A204.1 (cell line): Measurements from ENCODE around the gene ABCD4.
"Not testable (repeated sequence)": the region's sequence is repeated elsewhere in the genome, so short reads cannot be mapped to it uniquely, and the experiment has no call there.

Source experiments
- FAIRE-seq: peaks from 2 replicates; lab custom pipeline; 2012; peaks lifted over from hg19 to GRCh38; lab: Jason Lieb, UNC

Gene ABCD4

GRCh38 chr14:74302152-74302628 lies 544 bp downstream of the ABCD4 start:
- FAIRE-seq, result no peak

- FAIRE-seq, result no peak
Measured at GRCh38 chr14:74301594-74302151, 1.1 kb downstream of the ABCD4 start.

GRCh38 chr14:74299061-74299545 lies 3.6 kb downstream of the ABCD4 start:
- FAIRE-seq, result no peak

DNA sequence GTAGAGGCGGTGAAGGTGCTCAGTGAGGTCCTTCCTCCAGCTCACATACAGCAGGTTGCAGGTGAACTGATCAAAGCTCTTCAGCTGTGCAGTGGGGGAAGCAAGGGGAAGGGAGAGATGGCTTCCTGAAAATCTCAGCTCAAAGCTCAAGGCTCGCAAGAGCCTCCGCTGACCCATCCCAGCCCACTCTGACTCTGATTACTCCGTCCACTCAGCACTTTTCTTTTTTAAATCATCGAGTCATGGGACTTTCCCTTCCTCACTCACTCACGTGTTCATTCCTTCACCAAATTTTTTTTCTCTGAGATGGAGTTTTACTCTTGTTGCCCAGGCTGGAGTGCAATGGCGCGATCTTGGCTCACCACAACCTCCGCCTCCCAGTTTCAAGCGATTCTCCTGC lies 4.7 kb downstream of the ABCD4 start:
- no peak for FAIRE-seq

DNA sequence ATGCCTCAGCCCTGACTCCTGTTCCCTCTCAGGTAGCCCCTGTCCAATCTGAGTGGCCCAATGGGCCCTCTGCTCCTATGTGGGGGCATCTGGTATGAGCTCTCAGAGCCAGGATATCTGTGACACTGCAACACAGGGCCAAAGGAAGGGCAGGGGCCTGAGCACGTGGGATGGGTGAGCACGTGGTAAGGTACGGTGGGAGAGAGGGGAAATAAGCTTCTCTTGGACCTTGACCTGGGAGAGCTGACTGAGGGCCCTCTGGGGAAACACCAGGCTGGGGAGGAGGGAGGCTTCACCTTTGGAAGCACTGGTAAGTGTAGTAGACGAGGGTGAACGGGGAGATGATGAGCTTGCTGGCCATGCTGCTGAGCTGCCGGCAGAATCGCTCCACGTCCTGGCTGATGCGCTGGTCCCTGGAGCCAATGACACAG lies 6.7 kb downstream of the ABCD4 start:
- FAIRE-seq, result no peak

GRCh38 chr14:74293606-74294005 lies 9.1 kb downstream of the ABCD4 start:
- no peak for FAIRE-seq

GRCh38 chr14:74292061-74292460 lies 10.7 kb downstream of the ABCD4 start:
- FAIRE-seq, result no peak

- no peak for FAIRE-seq
Measured at GRCh38 chr14:74290415-74290814, 12.3 kb downstream of the ABCD4 start.

GRCh38 chr14:74289801-74290200 lies 12.9 kb downstream of the ABCD4 start:
- no peak for FAIRE-seq

GRCh38 chr14:74286736-74287135 lies 16.0 kb downstream of the ABCD4 start:
- FAIRE-seq, result no peak

GRCh38 chr14:74281069-74281468 lies 21.7 kb downstream of the ABCD4 start:
- FAIRE-seq, result no peak

GRCh38 chr14:74278080-74278479 lies 24.7 kb downstream of the ABCD4 start:
- FAIRE-seq, result no peak

DNA sequence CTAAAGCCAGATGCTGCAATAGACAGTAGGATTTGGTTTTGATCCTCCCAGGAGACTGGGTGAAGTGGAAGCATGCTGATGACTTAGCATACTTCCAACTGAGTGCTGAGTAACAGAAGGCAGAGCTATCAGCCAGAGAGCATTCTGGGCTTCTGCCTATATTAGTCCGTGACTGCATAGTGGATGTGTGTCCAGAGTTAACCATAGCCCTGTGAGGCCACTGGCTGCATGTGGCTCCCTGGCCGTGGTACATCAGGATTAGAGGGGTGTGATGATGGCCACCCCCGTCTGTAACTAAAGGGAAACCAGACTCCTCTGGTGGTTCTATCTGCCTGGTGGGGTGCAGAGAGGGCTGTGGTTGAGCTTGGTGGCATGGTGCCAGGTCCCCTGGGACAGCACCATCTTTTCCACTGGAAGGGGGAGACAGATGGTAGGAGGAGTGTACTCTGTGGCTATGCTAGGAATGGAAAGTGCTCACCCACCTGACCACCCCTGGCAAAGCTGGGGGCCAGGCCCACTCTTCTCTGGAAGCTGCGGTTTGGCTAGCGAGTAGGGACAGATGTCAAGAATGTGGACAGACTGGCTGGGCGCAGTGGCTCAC lies 27.4 kb downstream of the ABCD4 start:
- no peak for FAIRE-seq

DNA sequence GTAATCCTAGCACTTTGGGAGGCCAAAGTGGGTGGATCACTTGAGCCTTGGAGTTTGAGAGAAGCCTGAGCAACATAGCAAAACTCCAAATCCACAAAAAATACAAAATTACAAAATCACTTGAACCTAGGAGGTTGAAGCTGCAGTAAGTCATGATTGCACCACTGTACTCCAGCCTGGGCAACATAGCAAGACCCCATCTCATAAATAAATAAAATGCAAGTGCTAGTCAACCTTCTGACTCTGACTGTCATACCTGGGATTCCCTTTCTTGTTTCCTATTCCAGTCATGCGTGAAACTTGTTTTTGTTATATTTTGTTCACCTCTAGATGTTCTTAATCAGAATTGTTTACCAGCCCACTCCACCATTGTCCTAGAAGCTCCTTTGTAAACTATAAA lies 31.4 kb downstream of the ABCD4 start:
- FAIRE-seq, result no peak

DNA sequence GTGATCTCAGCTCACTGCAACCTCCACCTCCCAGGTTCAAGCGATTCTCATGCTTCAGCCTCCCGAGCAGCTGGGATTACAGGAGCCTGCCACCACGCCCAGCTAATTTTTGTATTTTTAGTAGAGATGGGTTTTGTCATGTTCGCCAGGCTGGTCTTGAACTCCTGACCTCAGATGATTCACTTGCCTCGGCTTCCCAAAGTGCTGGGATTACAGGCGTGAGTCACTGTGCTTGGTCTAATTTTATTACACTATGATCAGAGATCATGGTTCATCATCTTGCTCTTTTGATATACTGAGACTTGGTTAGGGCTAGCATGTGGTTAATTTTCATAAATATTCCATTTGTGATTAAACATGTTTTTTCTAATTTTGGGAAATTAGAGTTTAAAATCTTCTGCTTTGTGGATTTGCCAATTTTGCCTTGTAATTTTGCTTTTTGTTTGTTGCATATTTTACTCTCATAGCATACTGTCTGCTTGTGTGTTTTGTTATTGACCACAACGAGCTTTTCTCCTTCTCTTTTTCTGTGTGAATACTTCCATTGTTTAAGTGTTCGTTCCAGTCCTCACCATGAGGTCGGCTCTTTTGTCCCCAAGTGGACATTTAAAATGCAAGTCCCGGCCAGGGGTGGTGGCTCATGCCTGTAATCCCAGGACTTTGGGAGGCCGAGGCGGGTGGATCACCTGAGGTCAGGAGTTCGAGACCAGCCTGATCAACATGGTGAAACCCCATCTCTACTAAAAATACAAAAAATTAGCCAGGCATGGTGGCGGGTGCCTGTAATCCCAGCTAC lies 32.2 kb downstream of the ABCD4 start:
- FAIRE-seq, result not testable (repeated sequence)

DNA sequence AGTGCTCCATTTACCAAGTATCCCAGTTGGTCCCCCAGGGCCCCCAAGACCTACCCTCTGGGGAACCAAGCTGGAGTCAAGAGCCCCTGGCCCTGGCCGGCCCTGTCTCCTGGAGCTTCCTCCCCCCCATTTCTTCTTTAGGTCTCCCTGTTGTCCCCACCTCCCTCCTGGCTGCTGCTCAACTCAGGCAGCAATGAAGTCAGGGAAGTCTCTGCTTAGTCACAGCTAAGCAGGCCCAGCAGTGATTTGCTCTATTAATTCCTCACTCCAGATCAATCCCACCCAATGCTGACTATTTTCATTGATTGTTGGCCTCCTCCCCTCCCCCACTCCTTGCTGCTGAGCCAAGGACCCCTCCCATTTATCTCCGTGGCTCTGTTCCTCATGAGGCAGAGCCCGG lies 35.1 kb downstream of the ABCD4 start:
- no peak for FAIRE-seq

- FAIRE-seq, result no peak
Measured at GRCh38 chr14:74265301-74265965, 37.3 kb downstream of the ABCD4 start.

DNA sequence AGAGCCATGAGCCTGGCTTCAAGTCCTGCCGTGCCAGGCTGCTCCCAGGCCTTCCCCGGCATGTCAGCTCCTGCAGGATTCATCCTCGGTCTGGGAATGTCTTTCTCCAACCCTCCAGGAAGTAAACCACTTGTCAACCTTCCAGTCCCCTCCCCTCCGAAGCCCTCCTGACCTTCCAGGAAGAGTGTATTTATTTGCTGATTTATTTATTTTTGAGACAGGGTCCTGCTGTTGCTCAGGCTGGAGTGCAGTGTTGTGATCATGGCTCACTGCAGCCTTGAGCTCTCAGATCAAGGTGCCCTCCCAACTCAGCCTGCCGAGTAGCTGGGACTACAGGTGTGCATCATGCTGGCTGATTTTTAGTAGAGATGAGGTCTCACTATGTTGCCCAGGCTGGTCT lies 38.8 kb downstream of the ABCD4 start:
- FAIRE-seq, result no peak

DNA sequence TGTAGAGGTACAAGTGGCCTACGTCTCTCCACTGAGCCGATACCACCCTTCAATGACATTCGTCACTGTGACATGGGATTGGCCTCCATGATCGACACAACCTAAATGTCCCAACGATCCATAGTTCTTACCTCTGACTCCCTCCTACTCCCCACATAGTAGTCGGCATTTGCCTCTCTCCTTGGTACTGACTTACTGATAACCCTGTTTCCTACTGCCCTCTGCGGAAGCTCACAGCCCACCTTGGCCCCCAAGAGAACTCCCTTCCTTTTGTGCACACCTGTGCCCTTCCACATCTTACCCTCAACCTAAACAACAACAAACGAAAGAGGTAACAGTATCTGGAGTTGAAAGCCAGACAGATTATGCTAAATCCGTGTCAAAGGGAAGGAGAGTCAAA lies 39.6 kb downstream of the ABCD4 start:
- FAIRE-seq, result no peak

GRCh38 chr14:74262076-74262475 lies 40.7 kb downstream of the ABCD4 start:
- no peak for FAIRE-seq

GRCh38 chr14:74261288-74261687 lies 41.4 kb downstream of the ABCD4 start:
- FAIRE-seq, result no peak

DNA sequence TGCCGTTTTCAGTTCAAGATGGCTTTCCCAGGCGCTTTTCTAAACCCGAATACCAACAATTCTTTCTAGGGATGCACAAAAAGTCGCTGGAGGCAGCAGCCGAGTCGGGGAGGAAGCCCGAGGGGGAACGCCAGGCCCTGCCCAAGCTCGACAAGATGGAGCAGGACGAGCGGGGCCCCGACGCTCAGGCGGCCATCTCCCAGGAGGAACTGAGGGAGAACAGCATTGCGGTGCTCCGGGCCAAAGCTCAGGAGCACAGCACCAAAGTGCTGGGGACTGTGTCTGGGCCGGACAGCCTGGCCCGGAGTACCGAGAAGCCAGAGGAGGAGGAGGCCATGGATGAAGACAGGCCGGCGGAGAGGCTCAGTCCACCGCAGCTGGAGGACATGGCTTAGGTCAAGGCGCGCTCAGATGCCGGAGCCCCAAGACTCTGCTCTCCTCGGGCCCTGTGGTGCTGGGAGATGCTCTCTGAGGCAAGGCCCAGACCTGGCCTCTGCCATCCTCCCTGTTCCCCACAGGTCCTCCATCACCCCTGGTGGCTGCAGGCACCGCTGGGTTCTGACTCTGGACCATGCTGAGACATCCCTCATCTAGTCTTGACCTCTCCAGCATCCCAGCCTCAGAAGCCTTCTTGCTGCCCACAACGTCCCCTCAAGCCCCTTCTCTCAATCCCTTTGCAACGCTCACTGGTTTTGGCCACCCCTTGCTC lies 42.1 kb downstream of the ABCD4 start:
- FAIRE-seq, result no peak
